Suprapubic skin (tissue), 4 donors: ENCODE measurements around the gene MYO1F. TPM values are rescaled to one million over a fixed set of nuclear protein-coding genes. Genes with fewer than 3 reads are reported as not detected.

Experiments
- DNase-seq, 2 donors: peaks; one replicate each; pipeline ENCODE4 v3.0.0-alpha.2; 2019; ENCODE audit warnings: low spot score in 2 of 2
- H3K27ac ChIP-seq: fragments of 200-600 bp; sonication (generic); one replicate; pipeline ENCODE4 v1.5.1; 2019
- H3K27me3 ChIP-seq: fragments of 200-600 bp; sonication (generic); one replicate; pipeline ENCODE4 v1.5.1; 2019
- H3K36me3 ChIP-seq: fragments of 200-600 bp; sonication (generic); one replicate; pipeline ENCODE4 v1.5.1; 2019
- H3K4me1 ChIP-seq: fragments of 200-600 bp; sonication (generic); one replicate; pipeline ENCODE4 v1.5.1; 2019
- H3K4me3 ChIP-seq: fragments of 200-600 bp; sonication (generic); one replicate; pipeline ENCODE4 v1.5.1; 2019; ENCODE audit warnings: mild to moderate bottlenecking
- H3K9me3 ChIP-seq: fragments of 200-600 bp; sonication (generic); one replicate; pipeline ENCODE4 v1.5.1; 2019
- CTCF ChIP-seq, 2 donors: fragments of 200-600 bp in 1 of 2; fragments of 450-650 bp in 1 of 2; sonication (generic) in 1 of 2; IDR thresholded peaks; one replicate each; pipeline ENCODE4 v1.5.1; 2016 to 2019; ENCODE audit warnings: antibody characterized with exemption in 2 of 2, mild to moderate bottlenecking in 1 of 2, moderate library complexity in 1 of 2
- EP300 ChIP-seq: sonication (generic); formaldehyde crosslinking; IDR thresholded peaks from one replicate; pipeline ENCODE4 v1.6.1; 2017; ENCODE audit warnings: antibody characterized with exemption
- POLR2A ChIP-seq, 2 donors: fragments of 450-650 bp; IDR thresholded peaks; one replicate each; pipeline ENCODE4 v1.6.1; 2017; ENCODE audit warnings: antibody characterized with exemption in 2 of 2, mild to moderate bottlenecking in 2 of 2, moderate library complexity in 2 of 2
- POLR2AphosphoS5 ChIP-seq, 3 donors: sonication (generic); formaldehyde crosslinking; IDR thresholded peaks; one replicate each; pipeline ENCODE4 v1.6.1; 2017; ENCODE audit warnings: antibody characterized with exemption in 3 of 3
- WGBS: methylation state at CpG from one replicate; pipeline ENCODE4 v1.1.5; 2018; 5-methylcytosine and 5-hydroxymethylcytosine counted together
- total RNA-seq, 4 donors: library from RNA; depleted of rRNA; stranded (reverse); fragments of >200 nt; gene quantifications; one replicate each; pipeline ENCODE4 v1.1.0, GENCODE V29; 2016

Gene MYO1F
- total RNA-seq, 4 donors from 2014 or later: 3.2 to 14.6 (median 3.3) TPM

DNA sequence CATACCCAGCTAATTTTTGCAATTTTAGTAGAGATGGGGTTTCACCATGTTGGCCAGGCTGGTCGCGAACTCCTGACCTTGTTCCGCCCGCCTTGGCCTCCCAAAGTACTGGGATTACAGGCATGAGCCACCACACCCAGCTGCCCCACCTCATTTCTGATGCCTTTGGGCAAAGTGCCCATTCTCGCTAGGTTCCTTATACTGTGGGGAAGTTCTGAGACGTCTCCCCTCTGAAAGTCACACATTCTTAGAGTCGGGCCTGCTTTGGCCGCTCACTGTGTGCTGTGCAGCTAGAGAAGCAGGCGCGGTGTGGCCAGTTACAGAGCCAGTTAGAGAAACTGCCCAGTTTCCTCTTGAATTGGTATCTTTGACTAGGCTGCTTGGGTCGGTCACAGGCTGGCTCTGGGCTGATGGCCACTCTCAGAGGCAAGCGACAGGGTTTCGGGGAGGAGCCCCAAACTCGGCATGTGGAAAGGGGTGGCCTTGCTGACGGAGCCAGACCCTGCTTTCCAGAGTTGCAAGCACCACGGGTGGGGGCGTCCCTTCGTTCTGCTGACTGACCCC is 92.8 kb downstream of the MYO1F start:
- peaks cover 60% of the 10 kb centered on the region for H3K36me3 ChIP-seq
- no peak for DNase-seq
- no peak overlapping the region for H3K4me3 ChIP-seq
- TF ChIP-seq POLR2A (IDR thresholded peaks at IDR 0.05): no peak
- no peak for TF ChIP-seq POLR2AphosphoS5 (IDR thresholded peaks at IDR 0.05)
- TF ChIP-seq EP300: no peak
- no peak for TF ChIP-seq CTCF (IDR thresholded peaks at IDR 0.05)
- 81% methylated on average over 11 of the region's 18 CpGs for WGBS
- H3K27ac ChIP-seq: no peak overlapping the region
- H3K4me1 ChIP-seq: peaks cover 48% of the 10 kb centered on the region
- H3K27me3 ChIP-seq: no peaks in the 10 kb centered on the region
- no peaks in the 10 kb centered on the region for H3K9me3 ChIP-seq

DNA sequence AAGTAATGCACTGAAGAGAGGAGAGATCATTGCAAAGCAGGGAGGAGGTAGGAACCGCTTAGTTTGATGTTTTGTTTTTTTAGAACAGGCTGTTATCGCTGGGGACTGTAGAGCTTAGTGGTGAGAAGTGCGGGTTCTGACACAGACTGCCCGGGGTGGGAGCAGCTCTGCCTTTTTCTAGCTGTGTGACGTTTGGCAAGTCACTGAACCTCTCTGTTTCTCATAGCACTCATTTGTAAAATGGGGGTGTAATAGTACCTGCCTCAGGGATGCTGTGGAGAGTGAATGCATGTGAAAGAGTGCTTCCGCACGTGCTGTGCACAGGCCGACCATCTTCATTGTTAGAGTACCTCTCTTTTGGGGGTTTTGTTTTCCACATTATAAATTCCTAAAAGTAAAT is 94.1 kb downstream of the MYO1F start:
- H3K36me3 ChIP-seq: peaks cover 52% of the 10 kb centered on the region
- no peak for TF ChIP-seq CTCF (IDR thresholded peaks at IDR 0.05)
- TF ChIP-seq POLR2A (IDR thresholded peaks at IDR 0.05): no peak
- no peak for TF ChIP-seq EP300
- no peak for TF ChIP-seq POLR2AphosphoS5 (IDR thresholded peaks at IDR 0.05)
- no peaks in the 10 kb centered on the region for H3K9me3 ChIP-seq
- no peaks in the 10 kb centered on the region for H3K27me3 ChIP-seq
- no peak overlapping the region for H3K27ac ChIP-seq
- 84% methylated on average over 8 of the region's 8 CpGs for WGBS
- peaks cover 42% of the 10 kb centered on the region for H3K4me1 ChIP-seq
- DNase-seq: no peak
- H3K4me3 ChIP-seq: no peak overlapping the region

DNA sequence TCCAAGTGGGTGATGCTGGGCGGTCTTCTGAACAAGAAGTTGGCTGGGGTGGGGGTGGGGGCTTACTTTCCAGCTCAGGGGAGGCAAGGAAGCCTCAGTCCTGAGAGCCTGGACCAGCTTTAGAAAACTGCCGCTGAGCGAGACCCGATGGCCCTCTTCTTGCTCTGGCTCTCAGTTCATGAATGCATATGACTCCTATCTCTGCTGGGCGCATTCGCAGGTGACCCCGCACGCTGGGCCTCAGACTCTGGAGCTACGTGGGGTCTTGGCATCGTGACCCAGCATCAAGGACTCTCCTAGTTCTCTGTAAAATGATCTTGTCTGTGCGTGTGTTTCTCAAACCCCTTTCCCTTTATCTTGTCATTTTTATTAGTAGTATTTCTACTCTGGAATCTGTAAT is 94.5 kb downstream of the MYO1F start:
- H3K27ac ChIP-seq: no peak overlapping the region
- H3K4me1 ChIP-seq: peaks cover 42% of the 10 kb centered on the region
- 91% methylated on average over 10 of the region's 11 CpGs for WGBS
- no peaks in the 10 kb centered on the region for H3K27me3 ChIP-seq
- DNase-seq: peak in 1 of 2 donors; percentile 26
- no peak overlapping the region for H3K4me3 ChIP-seq
- TF ChIP-seq POLR2AphosphoS5 (IDR thresholded peaks at IDR 0.05) (no peak), POLR2A (IDR thresholded peaks at IDR 0.05) (no peak), CTCF (IDR thresholded peaks at IDR 0.05) (no peak), EP300 (no peak)
- no peaks in the 10 kb centered on the region for H3K9me3 ChIP-seq
- peaks cover 51% of the 10 kb centered on the region for H3K36me3 ChIP-seq

GRCh38 chr19:8481616-8482015 is 95.6 kb downstream of the MYO1F start:
- Histone ChIP-seq H3K4me1 (peaks cover 43% of the 10 kb centered on the region), H3K27ac (peak overlapping the region; percentile 50), H3K36me3 (peaks cover 50% of the 10 kb centered on the region), H3K27me3 (no peaks in the 10 kb centered on the region), H3K4me3 (no peak overlapping the region), H3K9me3 (no peaks in the 10 kb centered on the region)
- TF ChIP-seq POLR2A (IDR thresholded peaks at IDR 0.05) (no peak), CTCF (IDR thresholded peaks at IDR 0.05) (no peak)
- DNase-seq: peak in 1 of 2 donors; percentile 32
- 67% methylated on average over 6 of the region's 6 CpGs for WGBS

- no peaks in the 10 kb centered on the region for H3K9me3 ChIP-seq
- peak overlapping the region; percentile 50 for H3K27ac ChIP-seq
- DNase-seq: peak in 1 of 2 donors; percentile 62
- 34% methylated on average over 7 of the region's 11 CpGs for WGBS
- H3K4me3 ChIP-seq: no peak overlapping the region
- H3K27me3 ChIP-seq: no peaks in the 10 kb centered on the region
- peaks cover 50% of the 10 kb centered on the region for H3K36me3 ChIP-seq
- TF ChIP-seq POLR2A (IDR thresholded peaks at IDR 0.05) (no peak), POLR2AphosphoS5 (IDR thresholded peaks at IDR 0.05) (no peak), CTCF (IDR thresholded peaks at IDR 0.05) (no peak), EP300 (no peak)
- peaks cover 43% of the 10 kb centered on the region for H3K4me1 ChIP-seq
Observed at GRCh38 chr19:8481201-8481600, 96.0 kb downstream of the MYO1F start.
